HuH-7.5 (cell line): ENCODE measurements around the gene C16orf90.
"Not testable (repeated sequence)": the region's sequence is repeated elsewhere in the genome, so short reads cannot be mapped to it uniquely, and the experiment has no call there.

ENCODE experiments used
- DNase-seq: peaks from one replicate; pipeline ENCODE4 v3.0.0; 2011; ENCODE audit warnings: low spot score

Gene C16orf90

GRCh38 chr16:3511286-3512180 is 16.2 kb upstream of the C16orf90 start:
- DNase-seq, result no peak

GRCh38 chr16:3510416-3510815 is 15.1 kb upstream of the C16orf90 start:
- no peak for DNase-seq

GRCh38 chr16:3509470-3509928 is 14.2 kb upstream of the C16orf90 start:
- DNase-seq, result no peak

DNA sequence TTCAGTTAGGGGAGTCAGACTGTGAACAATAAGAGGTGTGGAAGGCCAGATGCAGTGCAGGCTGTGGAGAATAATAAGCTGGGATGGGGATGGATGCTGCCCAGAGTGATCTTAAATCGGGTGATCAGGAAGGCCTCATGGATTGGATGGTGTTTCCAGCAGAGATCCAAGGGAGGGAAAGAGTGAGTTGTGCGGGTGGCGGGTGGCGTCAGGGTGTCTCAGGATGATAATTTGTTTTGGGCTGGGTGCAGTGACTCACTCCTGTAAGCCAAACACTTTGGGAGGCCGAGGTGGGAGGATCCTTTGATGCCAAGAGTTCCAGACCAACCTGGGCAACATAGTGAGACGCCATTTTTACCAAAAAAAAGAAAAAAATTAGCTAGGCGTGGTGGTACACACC is 13.4 kb upstream of the C16orf90 start:
- DNase-seq, result no peak

DNA sequence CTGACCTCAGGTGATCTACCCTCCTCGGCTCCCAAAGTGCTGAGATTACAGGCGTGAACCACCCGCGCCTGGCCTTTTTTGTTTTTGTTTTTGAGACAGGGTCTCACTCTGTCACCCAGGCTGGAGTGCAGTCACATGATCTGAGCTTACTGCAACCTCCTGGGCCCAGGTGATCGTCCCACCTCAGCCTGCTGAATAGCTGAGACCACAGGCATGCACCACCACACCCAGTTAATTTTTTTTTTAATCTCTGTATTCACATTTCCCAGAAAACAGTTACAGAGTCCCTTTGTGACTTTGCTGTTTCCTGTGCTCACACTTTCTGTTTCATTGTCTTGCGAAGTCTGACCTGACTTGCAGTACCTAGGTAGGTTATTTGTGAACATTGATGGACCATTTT is 8.2 kb upstream of the C16orf90 start:
- DNase-seq, result no peak

- DNase-seq, result no peak
Observed at GRCh38 chr16:3501783-3502400, 6.6 kb upstream of the C16orf90 start.

DNA sequence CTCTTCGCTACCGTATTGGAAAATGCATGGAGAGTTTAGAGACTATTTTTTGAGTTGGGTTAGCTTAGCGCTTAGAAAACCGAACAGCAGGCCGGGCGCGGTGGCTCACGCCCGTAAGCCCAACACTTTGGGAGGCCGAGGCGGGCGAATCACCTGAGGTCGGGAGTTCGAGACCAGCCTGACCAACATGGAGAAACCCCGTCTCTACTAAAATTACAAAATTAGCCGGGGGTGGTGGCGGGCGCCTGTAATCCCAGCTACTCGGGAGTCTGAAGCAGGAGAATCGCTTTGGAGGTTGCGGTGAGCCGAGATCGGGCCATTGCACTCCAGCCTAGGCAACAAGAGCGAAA is 6.1 kb upstream of the C16orf90 start:
- DNase-seq, result not testable (repeated sequence)

DNA sequence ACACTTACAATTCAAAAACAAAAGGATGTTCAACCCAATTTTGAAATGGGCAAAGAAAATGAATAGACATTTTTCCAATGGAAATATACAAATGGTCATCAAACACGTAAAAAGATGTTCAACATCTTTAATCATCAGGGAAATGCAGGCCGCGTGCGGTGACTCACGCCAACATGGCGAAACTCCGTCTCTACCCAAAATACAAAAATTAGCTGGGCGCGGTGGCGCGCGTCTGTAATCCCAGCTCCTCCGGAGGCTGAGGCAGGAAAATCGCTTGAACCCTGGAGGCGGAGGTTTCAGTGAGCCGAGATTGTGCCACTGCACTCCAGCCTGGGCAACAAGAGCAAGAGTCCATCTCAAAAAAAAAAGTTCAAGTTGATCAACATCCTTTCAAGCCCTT is 3.7 kb upstream of the C16orf90 start:
- DNase-seq, result no peak

GRCh38 chr16:3497771-3498170 is 2.5 kb upstream of the C16orf90 start:
- no peak for DNase-seq

- DNase-seq, result no peak
Observed at GRCh38 chr16:3496386-3496785, 1.1 kb upstream of the C16orf90 start.

DNA sequence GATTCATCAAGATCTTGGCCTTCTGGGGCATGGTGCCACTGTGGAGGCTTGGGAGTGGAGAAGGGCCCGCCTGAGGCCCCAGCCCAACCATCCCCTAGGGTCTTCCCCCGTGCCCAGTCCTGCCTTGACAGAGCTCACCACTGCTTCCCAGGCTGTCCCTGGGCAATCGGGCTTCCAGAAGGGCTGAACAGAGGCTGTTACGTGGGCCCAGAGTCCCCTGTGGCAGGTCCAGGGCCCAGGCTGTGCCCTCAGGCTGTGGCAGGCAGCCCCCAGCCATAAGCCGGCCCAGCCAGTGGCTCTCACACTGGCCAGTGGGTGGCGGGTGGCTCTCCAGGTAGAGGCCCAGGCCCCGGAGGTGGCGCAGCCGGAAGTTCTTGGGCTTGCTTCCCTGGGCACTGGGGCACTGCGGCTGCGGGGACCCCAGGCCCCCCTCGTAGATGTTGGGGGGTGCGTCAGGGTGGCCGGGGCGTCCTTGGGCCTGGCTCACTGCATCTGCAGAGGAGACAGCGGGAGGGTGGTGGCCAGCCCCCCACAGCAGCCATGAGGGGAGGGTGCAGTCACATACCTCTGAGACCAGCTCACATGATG is 809 bp downstream of the C16orf90 start:
- DNase-seq, result no peak

DNA sequence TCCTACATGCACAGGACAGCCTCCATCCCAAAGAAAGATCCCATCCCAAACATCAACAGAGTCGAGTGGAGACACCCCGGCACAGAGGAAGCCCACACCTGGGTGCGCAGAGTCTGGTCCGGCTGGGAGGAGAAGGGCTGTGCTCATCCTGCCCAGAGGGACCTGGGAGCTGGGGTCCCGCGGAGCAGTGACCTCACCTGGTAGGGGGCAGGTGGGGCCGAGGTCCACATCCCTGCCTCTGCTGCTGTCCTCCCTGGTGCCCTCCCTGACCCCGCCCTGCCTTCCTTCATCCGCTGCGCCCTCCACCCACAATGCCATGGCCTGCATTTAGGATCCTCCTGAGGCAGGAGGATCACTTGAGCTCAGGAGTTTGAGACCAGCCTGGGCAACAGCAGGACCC is 2.9 kb downstream of the C16orf90 start:
- no peak for DNase-seq

GRCh38 chr16:3490911-3491629 is 4.2 kb downstream of the C16orf90 start:
- DNase-seq, result no peak

DNA sequence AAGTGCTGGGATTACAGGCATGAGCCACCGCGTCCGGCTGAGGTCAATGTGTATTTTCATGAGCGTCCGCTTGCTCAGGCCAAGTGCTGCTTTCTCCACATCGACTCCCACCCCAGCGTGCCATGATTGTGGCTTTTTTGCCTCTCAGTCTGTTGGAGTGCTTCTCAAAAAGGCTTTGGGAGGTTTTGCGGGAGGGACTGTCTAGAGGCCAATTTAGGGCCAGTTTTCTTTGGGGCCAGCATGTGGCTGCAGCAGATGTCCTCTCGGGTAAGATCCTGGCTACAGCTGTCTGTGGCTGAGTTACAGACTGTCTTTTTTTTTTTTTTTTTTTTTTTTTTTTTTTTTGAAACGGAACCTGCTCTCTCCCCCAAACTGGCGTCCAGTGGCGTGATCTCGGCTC is 6.5 kb downstream of the C16orf90 start:
- DNase-seq, result no peak

DNA sequence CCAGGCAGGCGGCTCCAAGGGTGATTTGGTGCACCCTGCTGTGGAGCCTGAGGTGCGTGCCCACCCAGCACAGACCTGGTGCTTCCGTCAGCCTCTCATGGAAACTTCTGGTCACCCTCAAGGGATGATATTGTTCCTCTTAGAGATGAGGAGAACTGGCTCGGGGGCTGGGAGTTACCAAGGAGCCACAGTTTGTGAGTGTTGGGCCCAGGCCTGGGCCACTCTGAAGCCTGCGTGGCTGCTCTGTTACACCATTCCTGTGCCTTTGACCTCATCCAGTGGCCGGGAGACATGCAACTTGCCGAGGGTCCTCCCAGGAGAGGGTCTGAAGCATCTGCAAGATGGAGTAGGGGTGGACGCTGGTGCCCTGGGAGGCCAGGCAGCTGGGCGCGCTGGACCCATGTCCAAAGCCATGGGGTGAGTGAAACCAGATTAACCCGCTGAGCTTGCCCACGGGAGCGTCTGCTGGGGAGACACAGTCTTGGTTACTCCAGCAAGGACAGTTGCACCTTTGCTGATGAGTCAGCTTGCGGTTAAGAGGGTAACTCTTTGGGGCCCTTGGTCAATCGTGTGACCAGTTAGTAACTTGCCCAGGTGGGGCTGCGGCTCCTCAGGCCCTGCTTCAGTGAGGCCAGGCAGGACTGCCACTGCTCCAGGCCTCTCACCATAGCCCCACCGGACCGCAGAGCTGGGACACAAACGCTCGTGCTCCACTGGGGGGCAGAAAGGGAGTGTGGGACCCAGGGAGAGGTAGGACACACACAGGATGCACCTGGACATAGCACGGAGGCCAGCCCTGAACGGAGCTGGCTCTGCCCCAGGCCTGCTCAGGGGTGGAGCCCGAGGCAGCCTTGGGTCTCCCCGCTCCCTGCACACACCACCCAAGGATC is 7.5 kb downstream of the C16orf90 start:
- DNase-seq, result no peak

DNA sequence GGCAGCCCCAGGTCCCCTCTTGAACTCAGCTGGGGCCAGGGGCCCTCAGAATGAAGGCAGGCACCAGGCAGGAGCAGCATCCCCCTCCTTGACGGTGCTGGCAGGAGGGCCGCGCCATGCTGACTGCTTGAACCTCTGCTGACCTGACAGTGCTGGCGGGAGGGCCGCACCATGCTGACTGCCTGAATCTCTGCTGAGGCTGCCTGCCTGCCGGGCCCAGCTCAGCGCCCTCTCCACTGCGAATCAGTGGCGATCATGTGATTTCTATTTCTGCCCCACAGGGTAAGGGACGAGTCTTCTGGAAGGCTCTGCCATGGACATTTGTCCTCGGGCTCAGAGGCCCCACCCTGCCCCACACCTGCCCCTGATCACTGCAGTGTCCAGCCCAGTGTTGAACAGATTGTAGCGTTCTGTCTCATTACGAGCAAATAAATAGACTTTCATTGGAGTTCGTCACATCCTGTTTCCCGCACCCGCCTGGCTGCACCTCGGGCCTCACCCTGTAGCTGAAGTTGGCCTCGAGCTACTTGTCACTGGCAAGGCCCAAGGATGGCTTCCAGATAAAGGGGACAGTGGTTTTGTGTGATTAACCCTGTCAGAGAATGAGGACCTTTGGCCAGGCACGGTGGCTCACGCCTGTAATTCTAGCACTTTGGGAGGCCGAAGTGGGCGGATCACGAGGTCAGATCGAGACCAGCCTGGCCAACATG is 8.6 kb downstream of the C16orf90 start:
- DNase-seq, result no peak

DNA sequence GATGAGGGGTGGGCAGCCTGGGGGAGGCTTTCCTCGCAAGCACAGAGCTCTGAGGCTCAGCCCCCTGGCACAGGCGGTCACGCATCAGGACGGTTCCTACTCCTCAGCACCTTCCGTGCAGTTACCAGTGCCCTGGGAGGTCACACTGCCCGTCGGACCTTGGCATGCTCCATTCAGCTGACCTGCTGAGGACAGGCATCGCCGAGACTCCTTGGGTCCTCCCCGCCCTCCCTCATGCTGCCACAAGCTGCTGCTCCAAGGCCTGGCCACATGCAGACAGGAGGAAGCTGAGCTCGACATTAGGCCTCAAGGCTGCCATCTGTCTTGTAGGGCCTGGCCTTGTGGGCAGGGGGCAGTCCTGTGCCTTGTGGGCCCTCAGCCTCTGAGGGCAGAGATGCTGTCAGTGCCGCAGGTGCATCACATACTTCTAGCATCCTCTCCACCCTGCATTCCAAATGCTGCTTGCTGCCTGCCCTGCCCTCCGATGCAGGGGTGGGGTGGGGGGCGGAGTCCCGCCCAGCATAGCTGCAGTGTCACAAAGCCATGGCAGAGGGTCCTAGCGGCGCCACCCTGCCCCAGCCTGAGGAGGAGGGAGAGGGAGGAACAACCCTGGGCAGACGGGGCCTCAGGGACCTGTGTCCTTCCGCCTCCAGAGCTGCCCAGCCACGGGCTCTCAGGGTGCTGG is 9.3 kb downstream of the C16orf90 start:
- DNase-seq, result no peak

DNA sequence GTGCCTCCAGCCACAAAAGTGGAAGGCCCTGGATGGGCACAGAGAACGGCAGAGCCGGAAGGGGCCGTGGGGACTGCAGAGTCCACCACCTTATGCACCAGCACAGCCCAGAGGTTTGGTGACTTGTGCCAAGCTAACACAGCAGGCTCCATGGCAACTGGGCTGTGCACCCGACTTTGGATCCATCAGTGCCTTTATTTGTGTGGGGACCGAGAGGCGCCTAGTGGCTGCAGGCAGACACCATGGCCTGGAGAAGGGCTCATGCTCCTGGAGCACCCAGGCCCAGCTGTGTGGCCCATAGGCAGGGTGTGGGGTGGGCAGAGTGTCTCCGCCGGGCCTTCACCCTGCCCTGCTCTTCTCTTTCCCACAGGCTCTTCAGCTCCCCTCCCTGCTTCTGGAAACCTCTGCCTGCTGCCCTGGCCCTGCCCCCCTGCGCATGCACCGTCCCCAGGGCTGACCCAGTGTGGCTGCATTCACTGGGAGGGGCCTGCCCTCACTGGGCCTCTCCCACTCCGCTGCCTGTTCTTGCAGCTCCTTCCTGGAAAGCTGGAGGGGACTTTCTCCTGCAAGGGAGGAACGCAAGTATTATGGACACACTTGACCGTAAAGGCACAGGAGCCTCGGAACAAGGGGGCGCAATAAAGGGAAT is 10.1 kb downstream of the C16orf90 start:
- DNase-seq, result no peak

- no peak for DNase-seq
Observed at GRCh38 chr16:3484318-3485096, 10.8 kb downstream of the C16orf90 start.
